OCI-LY7 (cell line): ENCODE measurements around the gene BRSK1. TPM values are rescaled to one million over a fixed set of nuclear protein-coding genes. Genes with fewer than 3 reads are reported as not detected.

ENCODE experiments used
- BruUV-seq: library from RNA; stranded (reverse); fragments of 400-500 nt; replicated peaks from 2 replicates; lab custom pipeline; 2021; lab: Mats Ljungman, UMichigan
- CTCF ChIA-PET: fragments of 300-600 bp; sonication (Branson Sonifier 250); formaldehyde crosslinking; loops from one replicate; lab custom pipeline; 2022; ENCODE audit warnings: antibody characterized with exemption; ENCODE audit not compliant: unreplicated experiment; lab: Charles Lee
- POLR2A ChIA-PET: fragments of 300-600 bp; sonication (Branson Sonifier 250); formaldehyde crosslinking; loops from one replicate; lab custom pipeline; 2022; ENCODE audit warnings: antibody characterized with exemption; lab: Charles Lee
- DNase-seq: peaks from one replicate; pipeline ENCODE4 v3.0.0-alpha.2; 2015; ENCODE audit warnings: low spot score
- H2AFZ ChIP-seq: fragments of 200-600 bp; sonication (generic), shearing (Covaris generic); 2 replicates; pipeline ENCODE4 v1.6.1; 2014; ENCODE audit warnings: mild to moderate bottlenecking, antibody characterized with exemption, low read length, moderate library complexity
- H3K27ac ChIP-seq: fragments of 200-600 bp; sonication (generic); 2 replicates; pipeline ENCODE4 v1.5.1; 2014; ENCODE audit warnings: mixed run types, low read depth, mild to moderate bottlenecking, moderate library complexity, low read length, inconsistent platforms; ENCODE audit not compliant: poor library complexity, severe bottlenecking
- H3K36me3 ChIP-seq: fragments of 200-600 bp; sonication (generic); 2 replicates; pipeline ENCODE4 v1.6.1; 2014; ENCODE audit warnings: mild to moderate bottlenecking, antibody characterized with exemption, low read length, moderate library complexity, mixed read lengths; ENCODE audit not compliant: insufficient read depth
- H3K4me1 ChIP-seq: fragments of 200-600 bp; sonication (generic); 2 replicates; pipeline ENCODE4 v1.5.1; 2014; ENCODE audit warnings: mild to moderate bottlenecking, low read length; ENCODE audit not compliant: insufficient read depth, poor library complexity, severe bottlenecking
- H3K4me2 ChIP-seq: fragments of 200-600 bp; sonication (generic); 2 replicates; pipeline ENCODE4 v1.6.1; 2014; ENCODE audit warnings: mild to moderate bottlenecking, low read length
- H3K4me3 ChIP-seq: fragments of 200-600 bp; sonication (generic); 2 replicates; pipeline ENCODE4 v1.5.1; 2014; ENCODE audit warnings: mild to moderate bottlenecking, low read depth, low read length; ENCODE audit not compliant: poor library complexity, severe bottlenecking
- H3K79me2 ChIP-seq: fragments of 200-600 bp; sonication (generic); 2 replicates; pipeline ENCODE4 v1.6.1; 2016; ENCODE audit warnings: low read depth, mild to moderate bottlenecking, low read length, moderate library complexity, mixed read lengths; ENCODE audit not compliant: insufficient read depth
- H3K9me2 ChIP-seq: fragments of 200-600 bp; sonication (generic); 2 replicates; pipeline ENCODE4 v1.6.1; 2016; ENCODE audit warnings: mild to moderate bottlenecking, low read length, mixed read lengths; ENCODE audit not compliant: insufficient read depth
- H3K9me3 ChIP-seq: fragments of 200-600 bp; sonication (generic); 2 replicates; pipeline ENCODE4 v1.6.1; 2014; ENCODE audit warnings: mild to moderate bottlenecking, mixed run types, low read length, mixed read lengths
- H4K20me1 ChIP-seq: fragments of 200-600 bp; sonication (generic); 2 replicates; pipeline ENCODE4 v1.6.1; 2014; ENCODE audit warnings: mild to moderate bottlenecking, antibody characterized with exemption, low read length, moderate library complexity, mixed read lengths; ENCODE audit not compliant: insufficient read depth
- CTCF ChIP-seq: fragments of 200-600 bp; sonication (generic); conservative IDR thresholded peaks from 2 replicates; pipeline ENCODE4 v1.5.1; 2014; ENCODE audit warnings: mild to moderate bottlenecking, antibody characterized with exemption, low read length, moderate library complexity, mixed read lengths
- EZH2phosphoT487 ChIP-seq: fragments of 200-600 bp; sonication (generic); IDR thresholded peaks from 2 replicates; pipeline ENCODE4 v1.6.1; 2018; ENCODE audit warnings: low read depth, borderline replicate concordance, mild to moderate bottlenecking, mixed run types, antibody characterized with exemption, low read length, moderate library complexity, mixed read lengths
- intact Hi-C: fragments of 100-400 bp; cut with micrococcal nuclease; formaldehyde crosslinking; loops from one replicate; pipeline ENCODE4 v1.10.0; 2022; ENCODE audit not compliant: unreplicated experiment
- total RNA-seq, 2 experiments: library from RNA; depleted of rRNA in 1 of 2; stranded (reverse); fragments of >200 nt in 1 of 2; shearing (Covaris generic) in 1 of 2; gene quantifications; 2 replicates each; pipeline ENCODE4 v1.2.3, GENCODE V29; 2014 to 2022

Gene BRSK1
- total RNA-seq, 2 experiments from 2014 or later, result 16.1 to 23.9 TPM

DNA sequence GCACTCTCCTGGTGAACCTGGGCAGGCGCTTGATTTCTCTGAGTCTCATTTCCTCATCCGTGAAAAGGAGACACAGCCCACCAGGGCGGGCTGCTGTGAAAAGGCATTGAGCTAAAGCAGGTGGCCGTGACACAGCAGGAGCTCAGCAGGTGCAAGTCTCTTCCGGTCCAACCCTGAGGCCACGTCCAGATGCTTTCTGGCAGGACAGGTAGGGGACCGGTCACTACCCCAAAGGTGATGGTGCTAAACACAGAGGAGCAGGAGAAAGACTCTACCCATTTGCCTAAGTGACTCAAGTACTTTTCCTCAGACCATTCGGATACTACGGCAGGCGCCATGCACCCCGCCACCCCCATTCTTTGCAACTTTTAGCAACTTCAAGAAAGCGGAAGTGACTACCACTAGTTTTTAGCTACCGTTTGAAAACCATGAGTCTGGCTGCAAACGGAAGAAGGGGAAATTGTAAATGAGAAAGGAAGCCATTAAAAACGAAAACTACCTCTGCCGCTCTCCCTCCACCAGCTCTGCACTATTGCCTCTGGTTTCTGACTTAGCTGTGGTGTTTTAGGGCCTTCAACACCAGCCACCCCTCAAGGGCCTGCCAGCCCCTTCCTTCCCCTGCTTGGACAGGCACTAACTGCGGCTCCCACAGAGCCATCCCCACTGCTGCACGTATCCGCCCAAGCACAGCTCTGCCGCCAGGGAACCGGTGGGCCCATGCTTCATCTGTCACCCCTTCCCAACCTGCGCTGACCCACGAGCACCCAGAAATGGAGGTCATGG is 29.8 kb upstream of the BRSK1 start:
- no peak for TF ChIP-seq EZH2phosphoT487
- no peak for TF ChIP-seq CTCF
- Histone ChIP-seq H3K27ac (peak overlapping the region; percentile 97), H3K9me3 (no peaks in the 10 kb centered on the region), H3K4me1 (peaks cover 50% of the 10 kb centered on the region), H3K79me2 (peaks cover 89% of the 10 kb centered on the region), H2AFZ (no peak overlapping the region), H3K9me2 (no peaks in the 10 kb centered on the region), H3K36me3 (peaks cover 79% of the 10 kb centered on the region), H4K20me1 (peaks cover 20% of the 10 kb centered on the region), H3K4me3 (peak overlapping the region; percentile 78), H3K4me2 (peak overlapping the region; percentile 98)
- DNase-seq, result peak; percentile 97
- TSS peak; percentile 93 for BruUV-seq
- ChIA-PET POLR2A (interaction anchor here (1.2 to 1.9 kb wide), 2 partner anchors 24 to 48 kb away, joined by 4 to 7 read pairs; no protein-coding TSS in a partner anchor), CTCF (interaction anchor here (1.8 kb wide), 1 partner anchor 47 kb away, joined by 5 read pairs; no protein-coding TSS in a partner anchor)
- intact Hi-C loops, result loop anchor here (1.0 to 2.0 kb wide), 3 partner anchors 22 to 41 kb away; partner anchors contain the start of gene HSPBP1

DNA sequence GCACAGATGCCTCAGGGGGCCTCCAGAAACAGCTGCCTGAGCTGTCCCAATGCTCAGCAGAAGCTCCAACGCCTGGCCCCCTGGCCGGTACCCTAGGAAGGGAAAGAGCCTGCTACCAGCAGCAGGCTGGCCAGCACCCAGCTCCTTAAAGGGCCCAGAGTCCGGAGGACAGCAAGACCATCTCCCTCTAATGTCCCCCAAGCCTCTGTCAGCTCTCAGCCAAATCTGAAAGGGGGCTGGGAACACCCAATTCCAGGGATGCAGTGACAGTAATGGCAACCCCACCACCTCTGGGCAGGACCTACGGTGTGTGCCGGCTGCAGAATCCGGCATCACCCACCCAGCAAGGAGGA is 29.2 kb upstream of the BRSK1 start:
- Histone ChIP-seq H3K27ac (peak overlapping the region; percentile 97), H3K4me1 (peaks cover 53% of the 10 kb centered on the region), H3K79me2 (peaks cover 83% of the 10 kb centered on the region), H3K9me3 (no peaks in the 10 kb centered on the region), H3K9me2 (no peaks in the 10 kb centered on the region), H3K36me3 (peaks cover 75% of the 10 kb centered on the region), H3K4me2 (peak overlapping the region; percentile 98), H4K20me1 (peaks cover 20% of the 10 kb centered on the region), H3K4me3 (peak overlapping the region; percentile 78), H2AFZ (no peak overlapping the region)
- intact Hi-C loops, result loop anchor here (1.0 to 2.0 kb wide), 3 partner anchors 22 to 42 kb away; partner anchors contain the start of gene HSPBP1
- BruUV-seq, result no TSS peak
- POLR2A ChIA-PET, result interaction anchor here (0.5 to 1.9 kb wide), 7 partner anchors 22 to 139 kb away, joined by 3 to 7 read pairs (median 4); partner anchors contain the start of gene HSPBP1
- no peak for TF ChIP-seq CTCF
- no peak for TF ChIP-seq EZH2phosphoT487
- peak; percentile 31 for DNase-seq
- CTCF ChIA-PET, result interaction anchor here (1.8 kb wide), 1 partner anchor 47 kb away, joined by 5 read pairs; no protein-coding TSS in a partner anchor
